ENCODE data around the gene ST3GAL6. TPM values are rescaled to one million over a fixed set of nuclear protein-coding genes. Genes with fewer than 3 reads are reported as not detected.

The ST3GAL6 gene
- total and polyA plus RNA-seq, 2 of the 4 experiments (the other 2 are of a cell fraction): 0.36 to 0.99 TPM

DNA sequence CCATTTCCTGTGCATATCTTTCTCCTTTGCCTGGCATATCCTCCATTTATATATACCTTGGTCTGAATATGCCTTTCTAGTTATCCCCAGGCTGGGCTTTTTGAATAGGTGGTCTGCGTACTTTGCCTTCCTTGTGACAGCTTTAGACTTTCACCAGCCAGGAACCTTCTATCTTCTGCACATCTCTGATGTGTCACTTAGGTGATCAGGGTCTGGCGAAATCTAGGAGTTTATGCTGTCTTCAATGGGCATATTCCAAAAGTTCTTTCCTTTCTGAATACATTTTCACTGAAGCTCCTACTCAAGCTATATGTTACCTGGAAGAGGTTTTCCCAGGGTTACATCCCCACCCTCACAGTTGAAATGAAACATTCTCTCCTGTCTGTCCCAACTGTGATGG is 27.8 kb upstream of the ST3GAL6 start:
- no peak overlapping the region for H2BK20ac ChIP-seq (ENCODE audit: low read depth, low read length)
- no peak overlapping the region for H3K4me3 ChIP-seq (ENCODE audit: insufficient read depth, low read depth, low read length)
- peaks cover 2% of the 10 kb centered on the region for H3K4me1 ChIP-seq (ENCODE audit: control insufficient read depth, insufficient read depth, low read length)
- no peak overlapping the region for H3K56ac ChIP-seq (ENCODE audit: extremely low read depth, insufficient read depth, low read length)
- no peak overlapping the region for H2BK120ac ChIP-seq (ENCODE audit: low read depth, low read length)
- H2AFZ ChIP-seq (replicated peaks; ENCODE audit: low read length, poor library complexity): no peak overlapping the region
- intact Hi-C loops (cut with micrococcal nuclease): no loop called here
- H2AK9ac ChIP-seq (replicated peaks; ENCODE audit: low read depth, low read length, poor library complexity): no peak overlapping the region
- H2BK5ac ChIP-seq (ENCODE audit: low read depth, low read length, poor library complexity, severe bottlenecking): no peak overlapping the region
- H3K18ac ChIP-seq (ENCODE audit: low read depth, low read length): no peak overlapping the region
- H3K9ac ChIP-seq (ENCODE audit: low read depth, low read length): no peak overlapping the region
- H3K36me3 ChIP-seq (ENCODE audit: control insufficient read depth, insufficient read depth, low read length): no peaks in the 10 kb centered on the region
- H3K9me1 ChIP-seq (ENCODE audit: insufficient read depth, low read length): no peaks in the 10 kb centered on the region; the same call in 1 of the 2 replicates
- POLR2A ChIA-PET (ENCODE audit: unreplicated experiment): no interaction called here
- no peak overlapping the region for H4K8ac ChIP-seq (ENCODE audit: low read depth in 2 of 2, low read length in 2 of 2)
- no peak overlapping the region for H3K27ac ChIP-seq (ENCODE audit: insufficient read depth, low read length)
- H3K79me1 ChIP-seq (ENCODE audit: low read depth in 1 of 2, low read length in 2 of 2): peaks cover 4 to 6% of the 10 kb centered on the region in 2 experiments; a peak in 1 of 4 replicates
- H3K23ac ChIP-seq (ENCODE audit: low read depth, low read length): no peak overlapping the region
- DNase-seq: no peak
- CTCF ChIA-PET: interaction anchor here (0.7 kb wide), 1 partner anchor 78 kb away, joined by 3 read pairs; no protein-coding TSS in a partner anchor
- H3K27me3 ChIP-seq (ENCODE audit: control insufficient read depth, insufficient read depth, low read length): peaks cover 6% of the 10 kb centered on the region; the same call in 1 of the 2 replicates
- no peak overlapping the region for H3K4ac ChIP-seq (ENCODE audit: low read depth, low read length)
- no peak for TF ChIP-seq MAFK (IDR thresholded peaks at IDR 0.05; ENCODE audit: low read depth, low read length)
- TF ChIP-seq, protein P1, sequence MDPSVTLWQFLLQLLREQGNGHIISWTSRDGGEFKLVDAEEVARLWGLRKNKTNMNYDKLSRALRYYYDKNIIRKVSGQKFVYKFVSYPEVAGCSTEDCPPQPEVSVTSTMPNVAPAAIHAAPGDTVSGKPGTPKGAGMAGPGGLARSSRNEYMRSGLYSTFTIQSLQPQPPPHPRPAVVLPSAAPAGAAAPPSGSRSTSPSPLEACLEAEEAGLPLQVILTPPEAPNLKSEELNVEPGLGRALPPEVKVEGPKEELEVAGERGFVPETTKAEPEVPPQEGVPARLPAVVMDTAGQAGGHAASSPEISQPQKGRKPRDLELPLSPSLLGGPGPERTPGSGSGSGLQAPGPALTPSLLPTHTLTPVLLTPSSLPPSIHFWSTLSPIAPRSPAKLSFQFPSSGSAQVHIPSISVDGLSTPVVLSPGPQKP (IDR thresholded peaks at IDR 0.05; ENCODE audit: borderline replicate concordance, low read depth, low read length): no peak
- no peak for TF ChIP-seq SMC3 (IDR thresholded peaks at IDR 0.05; ENCODE audit: low read depth, low read length)
- TF ChIP-seq NFE2L2 (IDR thresholded peaks at IDR 0.05; ENCODE audit: low read depth, low read length): no peak
- TF ChIP-seq, protein P2, sequence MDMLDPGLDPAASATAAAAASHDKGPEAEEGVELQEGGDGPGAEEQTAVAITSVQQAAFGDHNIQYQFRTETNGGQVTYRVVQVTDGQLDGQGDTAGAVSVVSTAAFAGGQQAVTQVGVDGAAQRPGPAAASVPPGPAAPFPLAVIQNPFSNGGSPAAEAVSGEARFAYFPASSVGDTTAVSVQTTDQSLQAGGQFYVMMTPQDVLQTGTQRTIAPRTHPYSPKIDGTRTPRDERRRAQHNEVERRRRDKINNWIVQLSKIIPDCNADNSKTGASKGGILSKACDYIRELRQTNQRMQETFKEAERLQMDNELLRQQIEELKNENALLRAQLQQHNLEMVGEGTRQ (IDR thresholded peaks at IDR 0.05; ENCODE audit: low read depth, low read length): no peak
- TF ChIP-seq MAZ (IDR thresholded peaks at IDR 0.05; ENCODE audit: borderline replicate concordance, low read depth, low read length): no peak
- no peak for TF ChIP-seq CEBPB (IDR thresholded peaks at IDR 0.05; ENCODE audit: low read depth, low read length)
- no peak for TF ChIP-seq RFX5 (IDR thresholded peaks at IDR 0.05; ENCODE audit: low read depth, low read length)
- no peak for TF ChIP-seq FOS (IDR thresholded peaks at IDR 0.05; ENCODE audit: low read depth, low read length)
- no peak for TF ChIP-seq BHLHE40 (IDR thresholded peaks at IDR 0.05; ENCODE audit: low read depth, low read length)
- no peak for TF ChIP-seq POLR2A (IDR thresholded peaks at IDR 0.05; ENCODE audit: low read depth, low read length)
- TF ChIP-seq, protein P3, sequence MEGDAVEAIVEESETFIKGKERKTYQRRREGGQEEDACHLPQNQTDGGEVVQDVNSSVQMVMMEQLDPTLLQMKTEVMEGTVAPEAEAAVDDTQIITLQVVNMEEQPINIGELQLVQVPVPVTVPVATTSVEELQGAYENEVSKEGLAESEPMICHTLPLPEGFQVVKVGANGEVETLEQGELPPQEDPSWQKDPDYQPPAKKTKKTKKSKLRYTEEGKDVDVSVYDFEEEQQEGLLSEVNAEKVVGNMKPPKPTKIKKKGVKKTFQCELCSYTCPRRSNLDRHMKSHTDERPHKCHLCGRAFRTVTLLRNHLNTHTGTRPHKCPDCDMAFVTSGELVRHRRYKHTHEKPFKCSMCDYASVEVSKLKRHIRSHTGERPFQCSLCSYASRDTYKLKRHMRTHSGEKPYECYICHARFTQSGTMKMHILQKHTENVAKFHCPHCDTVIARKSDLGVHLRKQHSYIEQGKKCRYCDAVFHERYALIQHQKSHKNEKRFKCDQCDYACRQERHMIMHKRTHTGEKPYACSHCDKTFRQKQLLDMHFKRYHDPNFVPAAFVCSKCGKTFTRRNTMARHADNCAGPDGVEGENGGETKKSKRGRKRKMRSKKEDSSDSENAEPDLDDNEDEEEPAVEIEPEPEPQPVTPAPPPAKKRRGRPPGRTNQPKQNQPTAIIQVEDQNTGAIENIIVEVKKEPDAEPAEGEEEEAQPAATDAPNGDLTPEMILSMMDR (conservative IDR thresholded peaks at IDR 0.05; ENCODE audit: low read depth, low read length): no peak
- no peak for TF ChIP-seq MXI1 (IDR thresholded peaks at IDR 0.05; ENCODE audit: borderline replicate concordance, low read depth, low read length)
- TF ChIP-seq CHD1 (IDR thresholded peaks at IDR 0.05; ENCODE audit: low read depth, low read length): no peak
- no peak for TF ChIP-seq RAD21 (IDR thresholded peaks at IDR 0.05; ENCODE audit: low read length)
- TF ChIP-seq RCOR1 (IDR thresholded peaks at IDR 0.05; ENCODE audit: insufficient replicate concordance, low read length): no peak
- no peak for ATAC-seq (ENCODE audit: low read depth)
- H3K9me3 ChIP-seq (ENCODE audit: control insufficient read depth, insufficient read depth, low read length): no peaks in the 10 kb centered on the region
- no peak overlapping the region for H3K14ac ChIP-seq (replicated peaks; ENCODE audit: low read depth, low read length)
- H2AK5ac ChIP-seq (ENCODE audit: low read depth, low read length): no peak overlapping the region
- no peak overlapping the region for H2BK15ac ChIP-seq (ENCODE audit: low read depth, low read length)
- no TSS peak for BruUV-seq (replicated peaks)
- H4K5ac ChIP-seq (ENCODE audit: low read depth, low read length): no peak overlapping the region
- no peak overlapping the region for H4K91ac ChIP-seq (ENCODE audit: insufficient read depth, low read depth, low read length)
- no peak overlapping the region for H3K4me2 ChIP-seq (ENCODE audit: low read depth, low read length)
- no CpG with 5 or more reads among the region's 2 CpGs for WGBS, 2 experiments (ENCODE audit: extremely low coverage in 2 of 2, insufficient read length in 1 of 2)
- in situ Hi-C loops (cut with MboI; ENCODE audit: low sequenced_read_pairs): no loop called here
- H4K20me1 ChIP-seq (ENCODE audit: insufficient read depth, low read length): no peaks in the 10 kb centered on the region
- dilution Hi-C loops (cut with HindIII; ENCODE audit: low sequenced_read_pairs, unreplicated experiment): no loop called here

Measured in IMR-90 (cell line).